Activated CD4-positive, alpha-beta T cell treated with anti-CD3 and anti-CD28 coated beads for 4 hours (primary cell): ENCODE measurements around the gene MEG3.

Source experiments
- DNase-seq, 2 donors: peaks; one replicate each; pipeline ENCODE4 v3.0.0-alpha.2; 2020

Gene MEG3

GRCh38 chr14:100850841-100851585 is 25.1 kb downstream of the MEG3 start:
- peak; percentile 69 to 77 for DNase-seq

- DNase-seq, result no peak
Observed at GRCh38 chr14:100851586-100851916, 25.6 kb downstream of the MEG3 start.

DNA sequence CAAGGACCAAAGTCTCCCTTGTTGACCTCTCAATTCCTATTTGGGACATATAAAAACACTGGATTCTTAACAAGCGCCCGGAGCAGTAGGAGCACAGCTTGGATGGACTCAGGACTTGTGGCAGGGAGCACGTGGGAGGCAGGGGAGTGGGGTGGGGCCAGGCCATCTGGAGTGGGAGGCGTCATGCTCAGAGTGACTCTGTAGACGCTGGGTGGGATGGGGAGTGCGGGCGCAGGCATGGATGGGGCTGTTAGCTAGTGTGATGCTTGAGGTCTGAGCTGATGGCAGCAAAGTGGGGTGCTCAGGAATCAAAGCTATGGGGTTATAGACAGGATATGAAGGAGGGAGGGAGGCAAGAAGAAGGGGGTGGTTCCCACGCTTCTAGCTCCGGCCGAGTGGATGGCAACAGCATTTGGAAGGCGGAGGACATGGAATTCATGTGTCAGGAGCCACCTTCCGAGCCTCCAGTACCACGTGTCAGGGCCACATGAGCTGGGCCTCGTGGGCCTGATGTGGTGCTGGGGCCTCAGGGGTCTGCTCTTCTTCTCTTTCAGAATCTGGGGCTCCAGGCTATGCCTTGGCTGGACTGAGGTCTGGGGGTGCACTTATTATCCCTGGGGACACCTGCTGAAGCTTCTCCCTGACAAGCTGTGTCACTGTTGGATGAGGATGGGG is 26.2 kb downstream of the MEG3 start:
- no peak for DNase-seq

DNA sequence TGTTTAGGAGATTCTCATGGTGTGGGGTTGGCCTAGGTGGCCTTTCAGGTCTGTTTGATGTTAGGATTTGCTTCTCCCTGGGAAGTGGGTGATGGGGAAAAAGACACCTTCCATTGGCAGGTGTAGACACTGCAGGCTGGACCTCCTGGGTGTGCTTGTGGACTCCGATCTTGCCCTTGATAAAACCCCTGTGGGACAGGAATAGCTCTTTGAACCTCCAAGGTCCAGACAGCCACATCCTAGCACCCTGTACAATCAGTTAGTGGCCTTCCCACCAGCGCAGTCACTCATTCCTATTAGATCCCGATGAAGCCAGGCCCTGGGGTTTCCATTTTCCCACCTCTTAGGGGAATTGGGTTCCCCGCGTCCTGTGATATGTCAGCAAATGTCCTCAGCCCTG is 28.5 kb downstream of the MEG3 start:
- DNase-seq, result no peak

DNA sequence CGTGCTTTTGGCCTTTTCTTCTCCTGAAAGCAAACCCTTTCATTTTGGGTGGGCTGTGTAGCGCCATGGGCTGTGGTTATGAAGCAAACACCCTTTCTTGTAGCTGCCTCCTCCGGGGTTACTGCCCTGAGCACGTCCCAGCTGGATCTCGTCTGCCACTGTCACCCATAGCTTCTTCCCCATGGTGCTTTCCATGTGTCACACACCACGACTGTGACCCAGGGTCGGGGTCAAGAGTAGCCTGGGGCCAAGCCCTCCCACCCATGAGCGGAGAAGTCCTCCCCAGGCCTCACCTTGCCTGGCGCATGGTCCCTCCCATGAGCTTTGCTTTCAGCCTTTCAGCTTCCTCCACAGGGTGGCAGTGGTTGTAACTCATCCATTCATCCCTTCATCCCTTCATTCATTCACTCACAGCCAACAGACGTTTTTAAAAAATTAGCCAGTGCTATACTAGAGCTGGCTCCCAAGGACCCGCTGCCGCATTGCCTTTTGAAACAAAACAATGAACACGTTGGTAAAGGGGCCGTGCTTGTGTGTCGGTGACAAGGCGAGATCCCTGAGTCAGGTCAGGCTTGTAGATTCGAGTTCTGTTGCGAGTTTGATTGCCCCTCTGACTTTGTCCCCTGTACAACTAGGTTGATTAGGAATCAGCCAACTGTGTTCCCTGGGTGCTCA is 29.5 kb downstream of the MEG3 start:
- DNase-seq, result no peak

DNA sequence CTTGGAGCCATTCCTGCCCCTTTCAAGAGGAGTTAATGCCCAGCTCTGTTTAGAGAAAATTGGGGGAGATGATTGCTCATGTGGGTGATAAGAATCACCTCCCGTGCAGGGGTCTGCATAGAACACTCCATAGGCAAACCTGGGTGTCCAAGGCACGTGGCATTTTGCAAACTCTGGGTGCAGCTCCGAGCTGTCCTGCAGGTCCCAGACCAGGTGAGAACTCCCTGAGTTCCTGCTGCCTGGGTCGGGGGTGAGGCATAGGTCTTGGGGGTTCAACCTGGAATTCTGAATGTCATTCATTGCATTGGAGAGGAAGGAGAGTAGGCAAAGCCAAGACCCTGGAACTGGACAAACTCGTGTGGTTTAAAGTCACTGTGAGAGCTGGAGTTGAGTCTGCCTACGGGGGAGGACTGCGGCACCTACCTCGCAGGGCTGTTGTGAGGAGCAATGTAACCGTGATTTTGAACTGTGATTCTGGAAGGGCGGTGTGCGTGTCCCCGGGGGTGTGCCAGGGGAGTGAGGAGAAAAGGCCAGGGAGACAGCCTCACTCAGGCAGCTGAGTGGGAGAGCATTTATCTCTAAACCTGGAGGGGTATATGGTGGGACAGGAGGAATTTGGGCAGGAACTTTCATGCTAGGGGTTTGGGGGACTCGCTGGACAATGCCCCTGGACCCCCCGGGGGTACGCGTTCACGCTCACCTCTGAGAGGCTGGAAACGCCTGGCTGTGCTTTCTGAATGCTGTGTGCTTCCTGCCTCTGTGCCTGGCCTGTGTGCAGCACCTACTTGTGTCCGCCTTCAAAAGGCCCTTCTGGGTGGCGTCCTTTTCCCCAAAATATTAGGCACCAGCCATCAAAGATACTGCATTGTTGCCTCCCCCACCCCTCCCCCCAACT is 30.4 kb downstream of the MEG3 start:
- DNase-seq, result no peak

GRCh38 chr14:100857233-100857922 is 31.5 kb downstream of the MEG3 start:
- DNase-seq, result no peak

DNA sequence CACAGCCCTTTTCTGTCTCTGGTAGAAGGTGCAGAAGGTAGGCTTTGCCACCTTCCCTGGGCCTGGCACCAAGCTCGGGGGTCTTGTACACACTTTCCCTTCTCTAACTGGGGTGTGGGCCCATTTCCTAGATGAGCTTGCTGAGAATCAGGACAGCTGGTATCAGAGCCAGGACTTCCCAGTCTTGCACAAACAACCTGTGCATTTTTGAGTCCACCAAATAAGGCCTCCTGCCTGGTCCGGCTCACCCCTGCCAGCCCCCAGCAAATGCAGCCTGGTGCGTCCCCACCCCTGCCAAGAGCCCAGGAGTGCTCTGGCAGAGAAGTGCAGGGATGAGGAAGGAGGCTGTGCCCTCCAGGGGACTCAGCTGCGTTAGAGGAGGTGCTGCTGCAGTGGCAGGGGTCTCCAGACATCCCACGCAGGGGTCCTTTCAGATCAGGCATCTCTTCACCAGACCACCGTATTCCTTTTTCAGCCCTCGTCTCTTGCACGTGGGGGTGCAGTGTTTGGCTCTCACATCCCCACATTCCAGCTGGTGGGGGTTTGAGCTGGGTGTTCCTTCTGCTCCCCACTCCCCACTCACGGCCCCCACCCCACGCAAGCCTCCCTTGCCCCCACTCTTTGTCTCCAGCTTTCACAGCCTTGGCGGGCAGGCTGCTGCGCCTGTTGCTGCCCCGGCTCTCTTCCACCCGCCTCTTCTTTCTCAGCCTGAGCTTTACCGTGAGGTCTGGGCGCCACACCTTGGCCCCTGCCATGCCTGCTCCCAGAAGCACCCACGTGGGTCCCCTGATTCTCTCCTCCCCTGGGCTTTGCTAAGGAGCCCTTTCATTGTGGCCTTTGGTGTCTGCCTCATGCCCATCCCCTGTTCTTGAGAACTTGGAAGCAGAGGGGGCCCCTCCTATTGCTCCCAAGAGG is 32.3 kb downstream of the MEG3 start:
- DNase-seq, result no peak

DNA sequence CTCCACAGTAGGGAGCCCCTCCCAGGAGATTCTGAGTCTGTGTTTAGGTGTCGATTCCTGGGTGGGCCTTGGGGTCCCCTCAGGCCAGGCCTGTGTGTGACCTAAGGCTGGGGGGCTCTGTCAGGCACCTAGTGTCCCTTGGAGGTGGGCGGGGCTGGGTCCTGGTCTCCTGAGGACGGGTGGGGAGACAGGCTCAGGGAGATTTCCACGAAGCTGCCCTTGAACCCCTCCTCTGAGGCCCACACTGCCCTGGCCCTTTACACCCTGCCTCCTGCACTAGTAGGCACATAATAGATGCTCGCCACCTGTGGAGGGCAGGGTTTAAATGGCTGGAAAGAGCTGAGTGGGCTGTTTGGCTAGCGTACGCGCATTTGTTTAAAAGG is 32.9 kb downstream of the MEG3 start:
- DNase-seq, result no peak

DNA sequence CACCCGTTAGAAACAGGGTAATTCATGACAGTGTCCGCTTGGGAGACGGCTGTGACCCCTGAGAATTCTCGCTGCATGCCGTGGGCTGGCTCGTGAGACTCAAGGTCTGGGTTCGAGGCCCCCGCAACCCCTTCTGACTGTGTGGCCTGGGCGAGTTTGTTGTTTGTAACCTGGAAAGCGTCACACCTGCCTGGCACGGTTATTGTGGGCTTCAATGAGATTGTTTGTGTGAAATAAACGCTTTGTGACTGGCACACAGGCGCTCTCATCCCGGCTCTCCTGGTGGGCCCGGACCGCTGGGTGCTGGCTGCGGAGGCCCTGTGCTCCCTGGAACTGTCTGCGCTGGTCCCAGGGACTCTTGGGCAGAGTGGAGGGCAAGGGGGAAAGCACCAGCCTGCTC is 33.9 kb downstream of the MEG3 start:
- no peak for DNase-seq

DNA sequence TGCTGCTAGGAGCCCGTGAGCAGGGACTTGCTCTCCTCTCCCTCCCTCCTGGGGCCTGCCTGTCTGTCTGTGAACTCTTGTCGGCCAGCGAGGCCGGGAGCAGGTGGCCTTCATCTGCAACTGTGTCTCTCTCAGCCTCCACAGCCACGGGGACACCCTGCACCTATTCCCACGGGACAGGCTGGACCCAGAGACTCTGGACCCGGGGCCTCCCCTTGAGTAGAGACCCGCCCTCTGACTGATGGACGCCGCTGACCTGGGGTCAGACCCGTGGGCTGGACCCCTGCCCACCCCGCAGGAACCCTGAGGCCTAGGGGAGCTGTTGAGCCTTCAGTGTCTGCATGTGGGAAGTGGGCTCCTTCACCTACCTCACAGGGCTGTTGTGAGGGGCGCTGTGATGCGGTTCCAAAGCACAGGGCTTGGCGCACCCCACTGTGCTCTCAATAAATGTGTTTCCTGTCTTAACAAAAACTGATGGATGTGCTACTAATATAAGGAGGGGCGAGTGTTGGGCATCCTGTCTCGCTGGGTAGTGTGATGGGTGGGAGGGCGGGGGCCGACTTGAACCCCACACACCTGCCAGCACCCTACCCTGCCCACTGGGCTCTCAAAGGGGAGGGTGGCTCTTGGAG is 34.8 kb downstream of the MEG3 start:
- no peak for DNase-seq

GRCh38 chr14:100861188-100861936 is 35.4 kb downstream of the MEG3 start:
- no peak for DNase-seq

GRCh38 chr14:100861937-100862247 is 36.0 kb downstream of the MEG3 start:
- no peak for DNase-seq

DNA sequence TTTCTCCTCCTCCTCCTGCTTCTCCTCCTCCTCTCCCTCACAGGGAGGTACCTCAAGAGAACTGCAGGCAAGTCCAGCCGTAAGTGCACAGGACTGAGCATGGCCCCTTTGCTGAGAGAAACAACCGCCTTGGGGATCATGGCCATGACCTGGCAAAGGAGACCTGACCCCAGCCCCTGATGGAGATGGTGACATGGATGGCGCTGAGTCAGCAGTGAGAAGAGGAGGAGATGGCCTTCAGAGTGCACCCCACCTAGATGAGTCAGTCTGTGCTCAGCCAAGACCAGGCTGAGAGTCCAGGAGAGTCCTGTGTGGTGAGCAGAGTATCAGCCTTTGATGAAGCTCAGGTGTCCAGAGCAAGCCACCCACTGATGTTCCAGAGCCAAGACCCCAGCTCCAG is 36.4 kb downstream of the MEG3 start:
- no peak for DNase-seq

DNA sequence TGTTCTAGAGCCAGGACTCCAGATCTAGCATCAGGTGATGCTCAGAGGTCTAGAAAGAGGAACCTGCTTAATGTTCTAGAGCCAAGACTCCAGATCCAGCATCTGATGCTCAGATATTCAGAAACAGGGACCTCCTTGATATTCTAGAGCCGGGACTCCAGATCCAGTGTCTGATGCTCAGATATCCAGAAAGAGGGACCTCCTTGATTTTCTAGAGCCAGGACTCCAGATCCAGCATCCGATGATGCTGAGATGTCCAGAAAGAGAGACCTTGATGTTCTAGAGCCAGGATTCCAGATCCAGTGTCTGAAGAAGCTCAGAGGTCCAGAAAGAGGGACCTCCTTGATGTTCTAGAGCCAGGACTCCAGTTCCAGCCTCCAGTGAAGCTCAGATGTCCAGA is 36.9 kb downstream of the MEG3 start:
- no peak for DNase-seq

- no peak for DNase-seq
Observed at GRCh38 chr14:100864206-100864605, 38.3 kb downstream of the MEG3 start.

GRCh38 chr14:100864960-100865681 is 39.2 kb downstream of the MEG3 start:
- no peak for DNase-seq

DNA sequence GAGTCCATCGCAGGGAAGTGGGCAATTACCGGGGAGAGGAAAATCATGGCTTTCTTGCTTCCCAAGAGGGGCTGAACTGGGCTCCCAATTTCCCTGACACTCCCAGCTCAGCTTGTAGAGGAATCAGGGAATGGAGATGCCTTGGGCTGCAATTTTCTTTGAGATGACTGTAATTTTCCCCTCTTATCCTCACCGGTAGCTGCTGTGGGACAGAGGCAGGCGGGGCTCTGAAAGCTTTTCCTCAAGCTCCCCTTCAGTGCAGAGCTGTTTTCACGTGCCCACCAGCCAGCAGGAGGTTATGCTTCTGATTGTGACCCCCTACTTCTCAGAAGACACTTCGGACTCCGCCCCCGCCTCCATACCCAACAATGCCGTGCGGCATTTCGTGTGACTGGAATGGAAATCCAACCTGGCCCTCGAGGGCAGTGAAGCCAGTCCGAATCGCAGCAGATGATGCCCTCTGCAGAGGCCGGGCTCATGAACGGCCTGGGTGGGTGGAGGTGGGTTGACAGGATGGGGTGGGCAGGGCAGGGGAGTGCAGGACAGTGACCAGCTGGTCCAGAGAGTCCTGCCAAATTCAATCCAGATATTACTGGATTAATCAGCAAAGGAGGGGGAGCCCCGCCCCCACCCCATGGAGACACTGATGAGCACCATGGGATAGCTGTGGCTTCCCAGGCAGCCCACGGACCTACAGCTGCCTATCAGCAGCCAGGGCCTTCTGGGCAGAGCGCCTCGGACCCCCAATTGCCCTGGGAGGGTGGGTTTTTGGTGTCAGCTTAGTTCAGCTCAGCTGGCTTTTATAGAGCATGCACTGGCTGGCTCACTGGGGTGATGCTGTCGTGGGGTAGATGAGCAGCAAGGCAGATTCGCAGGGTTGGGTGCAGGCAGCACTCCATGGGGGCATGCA is 40.0 kb downstream of the MEG3 start:
- no peak for DNase-seq
